Panc1 (cell line): ENCODE measurements around the gene PPP1R7. TPM values are rescaled to one million over a fixed set of nuclear protein-coding genes. Genes with fewer than 3 reads are reported as not detected.

ENCODE experiments used
- ATAC-seq: fragments of 200-7000 bp; cut with Tn5 transposase; 2 replicates; pipeline ENCODE4 v1.9.1; 2020; ENCODE audit warnings: mild to moderate bottlenecking, moderate library complexity
- BruUV-seq: library from RNA; stranded (reverse); fragments of 400-500 nt; replicated peaks from 2 replicates; lab custom pipeline; 2021; lab: Mats Ljungman, UMichigan
- CTCF ChIA-PET: fragments of 300-600 bp; sonication (Branson Sonifier 250); formaldehyde crosslinking; loops from one replicate; lab custom pipeline; 2022; ENCODE audit warnings: antibody characterized with exemption; lab: Charles Lee
- POLR2A ChIA-PET: fragments of 300-600 bp; sonication (Branson Sonifier 250); formaldehyde crosslinking; loops from one replicate; lab custom pipeline; 2022; ENCODE audit warnings: antibody characterized with exemption; lab: Charles Lee
- DNase-seq: peaks from one replicate; pipeline ENCODE4 v3.0.0-alpha.2; 2010; ENCODE audit warnings: low read depth, low spot score
- H3K27ac ChIP-seq: 2 replicates; pipeline ENCODE4 v1.5.1; 2011; ENCODE audit warnings: mild to moderate bottlenecking, low read length, inconsistent platforms
- H3K27me3 ChIP-seq: fragments of 200-500 bp; sonication (Bioruptor generic); 2 replicates; pipeline ENCODE4 v1.6.0; 2014; ENCODE audit warnings: low read length, inconsistent platforms; ENCODE audit not compliant: control insufficient read depth, insufficient read depth
- H3K36me3 ChIP-seq: fragments of 200-500 bp; sonication (Bioruptor generic); 2 replicates; pipeline ENCODE4 v1.5.1; 2014; ENCODE audit warnings: inconsistent platforms, mild to moderate bottlenecking, low read length, moderate library complexity; ENCODE audit not compliant: control insufficient read depth, insufficient read depth
- H3K4me1 ChIP-seq: 2 replicates; pipeline ENCODE4 v1.5.1; 2011; ENCODE audit warnings: inconsistent platforms, mild to moderate bottlenecking, low read length, moderate library complexity; ENCODE audit not compliant: control insufficient read depth, insufficient read depth
- H3K4me3 ChIP-seq, 2 experiments: 2 replicates each; pipeline ENCODE4 v1.5.1; 2011 to 2012; ENCODE audit warnings: low read depth in 2 of 2, low read length in 2 of 2, mild to moderate bottlenecking in 2 of 2, inconsistent platforms in 1 of 2, moderate library complexity in 1 of 2
- H3K9me3 ChIP-seq: fragments of 200-500 bp; sonication (Bioruptor generic); 2 replicates; pipeline ENCODE4 v1.5.1; 2014; ENCODE audit warnings: low read depth, mild to moderate bottlenecking, inconsistent platforms, low read length, moderate library complexity; ENCODE audit not compliant: control insufficient read depth, insufficient read depth
- POLR2AphosphoS5 ChIP-seq: IDR thresholded peaks from 2 replicates; pipeline ENCODE4 v1.6.1; 2012; ENCODE audit warnings: mild to moderate bottlenecking, low read depth, low read length, moderate library complexity
- SIN3A ChIP-seq: IDR thresholded peaks from 2 replicates; pipeline ENCODE4 v1.6.1; 2012; ENCODE audit warnings: low read depth, mild to moderate bottlenecking, low read length, moderate library complexity, borderline replicate concordance; ENCODE audit not compliant: insufficient read depth
- TCF7L2 ChIP-seq: IDR thresholded peaks from 2 replicates; pipeline ENCODE4 v1.6.1; 2011; ENCODE audit warnings: mild to moderate bottlenecking, low read depth, low read length, inconsistent platforms
- in situ Hi-C: cut with HindIII; loops from 2 replicates; pipeline ENCODE4 v1.10.0; 2016; ENCODE audit warnings: low sequenced_read_pairs, low pct_unique_long_range_greater_than_20kb
- intact Hi-C: fragments of 100-400 bp; cut with micrococcal nuclease; formaldehyde crosslinking; loops from one replicate; pipeline ENCODE4 v1.10.0; 2022; ENCODE audit not compliant: unreplicated experiment
- total RNA-seq: library from RNA; stranded (reverse); gene quantifications from one replicate; pipeline ENCODE4 v1.2.1, GENCODE V29; 2021; ENCODE audit not compliant: unreplicated experiment
- TF ChIP-seq, protein P1 (sequence below), 2 experiments: IDR thresholded peaks; 2 replicates each; pipeline ENCODE4 v1.6.1; 2011 to 2012; ENCODE audit warnings: low read depth in 2 of 2, control low read depth in 1 of 2, low read length in 1 of 2, mild to moderate bottlenecking in 1 of 2, moderate library complexity in 1 of 2; ENCODE audit not compliant: insufficient read depth in 1 of 2
- TF ChIP-seq, protein P2 (sequence below): fragments of 450-650 bp; IDR thresholded peaks from 2 replicates; pipeline ENCODE4 v1.5.1; 2017; ENCODE audit warnings: mild to moderate bottlenecking

PPP1R7 gene
- total RNA-seq, 1 experiment from 2014 or later: 64.2 TPM

DNA sequence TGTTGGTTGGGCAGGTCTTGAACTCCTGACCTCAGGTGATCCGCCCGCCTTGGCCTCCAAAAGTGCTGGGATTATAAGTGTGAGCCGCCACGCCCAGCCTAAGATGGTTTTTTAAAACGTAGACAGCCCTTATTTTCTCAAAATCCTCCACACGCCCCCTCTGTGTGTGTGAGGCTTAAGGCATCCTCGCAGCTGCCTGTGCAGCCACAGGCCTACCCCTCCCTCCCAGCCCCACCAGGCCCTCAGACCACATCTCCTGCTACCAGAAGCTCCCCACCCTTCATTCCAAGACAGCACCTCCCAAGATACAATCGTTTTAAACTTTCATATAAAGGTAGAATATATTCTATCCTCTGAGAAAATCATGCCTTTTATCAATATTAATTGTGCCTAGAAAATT lies 43.0 kb downstream of the PPP1R7 start:
- H3K27ac ChIP-seq: no peak overlapping the region
- ATAC-seq (no peak), DNase-seq (no peak)
- no peaks in the 10 kb centered on the region; the same call in 1 of the 2 replicates for H3K4me1 ChIP-seq
- no peak overlapping the region for H3K4me3 ChIP-seq
- H3K9me3 ChIP-seq: no peaks in the 10 kb centered on the region
- H3K36me3 ChIP-seq: no peaks in the 10 kb centered on the region
- no TSS peak for BruUV-seq
- ChIA-PET CTCF (no interaction called here), POLR2A (no interaction called here)
- in situ Hi-C loops (no loop called here), intact Hi-C loops (no loop called here)
- no peaks in the 10 kb centered on the region for H3K27me3 ChIP-seq
- TF ChIP-seq, protein P1, sequence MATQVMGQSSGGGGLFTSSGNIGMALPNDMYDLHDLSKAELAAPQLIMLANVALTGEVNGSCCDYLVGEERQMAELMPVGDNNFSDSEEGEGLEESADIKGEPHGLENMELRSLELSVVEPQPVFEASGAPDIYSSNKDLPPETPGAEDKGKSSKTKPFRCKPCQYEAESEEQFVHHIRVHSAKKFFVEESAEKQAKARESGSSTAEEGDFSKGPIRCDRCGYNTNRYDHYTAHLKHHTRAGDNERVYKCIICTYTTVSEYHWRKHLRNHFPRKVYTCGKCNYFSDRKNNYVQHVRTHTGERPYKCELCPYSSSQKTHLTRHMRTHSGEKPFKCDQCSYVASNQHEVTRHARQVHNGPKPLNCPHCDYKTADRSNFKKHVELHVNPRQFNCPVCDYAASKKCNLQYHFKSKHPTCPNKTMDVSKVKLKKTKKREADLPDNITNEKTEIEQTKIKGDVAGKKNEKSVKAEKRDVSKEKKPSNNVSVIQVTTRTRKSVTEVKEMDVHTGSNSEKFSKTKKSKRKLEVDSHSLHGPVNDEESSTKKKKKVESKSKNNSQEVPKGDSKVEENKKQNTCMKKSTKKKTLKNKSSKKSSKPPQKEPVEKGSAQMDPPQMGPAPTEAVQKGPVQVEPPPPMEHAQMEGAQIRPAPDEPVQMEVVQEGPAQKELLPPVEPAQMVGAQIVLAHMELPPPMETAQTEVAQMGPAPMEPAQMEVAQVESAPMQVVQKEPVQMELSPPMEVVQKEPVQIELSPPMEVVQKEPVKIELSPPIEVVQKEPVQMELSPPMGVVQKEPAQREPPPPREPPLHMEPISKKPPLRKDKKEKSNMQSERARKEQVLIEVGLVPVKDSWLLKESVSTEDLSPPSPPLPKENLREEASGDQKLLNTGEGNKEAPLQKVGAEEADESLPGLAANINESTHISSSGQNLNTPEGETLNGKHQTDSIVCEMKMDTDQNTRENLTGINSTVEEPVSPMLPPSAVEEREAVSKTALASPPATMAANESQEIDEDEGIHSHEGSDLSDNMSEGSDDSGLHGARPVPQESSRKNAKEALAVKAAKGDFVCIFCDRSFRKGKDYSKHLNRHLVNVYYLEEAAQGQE (IDR thresholded peaks at IDR 0.05; ENCODE audit: insufficient read depth in 1 of 2, low read depth in 2 of 2, low read length in 1 of 2): no peak
- TF ChIP-seq POLR2AphosphoS5: no peak
- no peak for TF ChIP-seq SIN3A
- TF ChIP-seq TCF7L2: no peak
- TF ChIP-seq, protein P2, sequence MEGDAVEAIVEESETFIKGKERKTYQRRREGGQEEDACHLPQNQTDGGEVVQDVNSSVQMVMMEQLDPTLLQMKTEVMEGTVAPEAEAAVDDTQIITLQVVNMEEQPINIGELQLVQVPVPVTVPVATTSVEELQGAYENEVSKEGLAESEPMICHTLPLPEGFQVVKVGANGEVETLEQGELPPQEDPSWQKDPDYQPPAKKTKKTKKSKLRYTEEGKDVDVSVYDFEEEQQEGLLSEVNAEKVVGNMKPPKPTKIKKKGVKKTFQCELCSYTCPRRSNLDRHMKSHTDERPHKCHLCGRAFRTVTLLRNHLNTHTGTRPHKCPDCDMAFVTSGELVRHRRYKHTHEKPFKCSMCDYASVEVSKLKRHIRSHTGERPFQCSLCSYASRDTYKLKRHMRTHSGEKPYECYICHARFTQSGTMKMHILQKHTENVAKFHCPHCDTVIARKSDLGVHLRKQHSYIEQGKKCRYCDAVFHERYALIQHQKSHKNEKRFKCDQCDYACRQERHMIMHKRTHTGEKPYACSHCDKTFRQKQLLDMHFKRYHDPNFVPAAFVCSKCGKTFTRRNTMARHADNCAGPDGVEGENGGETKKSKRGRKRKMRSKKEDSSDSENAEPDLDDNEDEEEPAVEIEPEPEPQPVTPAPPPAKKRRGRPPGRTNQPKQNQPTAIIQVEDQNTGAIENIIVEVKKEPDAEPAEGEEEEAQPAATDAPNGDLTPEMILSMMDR: no peak

DNA sequence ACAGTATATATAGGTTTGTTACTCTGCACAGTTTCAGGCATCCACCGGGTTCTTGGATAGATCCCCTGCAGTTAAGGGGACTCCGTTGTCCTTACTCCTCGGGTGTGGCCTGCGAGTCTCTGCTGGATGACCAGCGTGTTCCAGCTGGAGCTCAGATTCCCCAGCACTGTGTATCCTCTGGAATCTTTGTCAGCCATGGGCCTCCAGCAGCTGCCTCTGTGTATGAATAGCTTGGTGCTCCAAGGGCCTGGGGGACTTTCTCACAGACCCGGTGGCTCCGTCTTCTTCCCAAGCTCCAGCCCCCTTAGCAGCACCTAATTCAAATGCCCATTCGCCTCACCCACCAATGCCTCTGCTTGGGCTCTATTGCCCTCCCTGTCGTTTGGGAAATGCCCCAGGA lies 44.5 kb downstream of the PPP1R7 start:
- CTCF ChIA-PET: no interaction called here
- ATAC-seq (no peak), DNase-seq (no peak)
- H3K4me3 ChIP-seq: no peak overlapping the region
- no peaks in the 10 kb centered on the region for H3K4me1 ChIP-seq
- POLR2A ChIA-PET: no interaction called here
- no peaks in the 10 kb centered on the region for H3K9me3 ChIP-seq
- in situ Hi-C loops: no loop called here
- no peaks in the 10 kb centered on the region for H3K27me3 ChIP-seq
- TF ChIP-seq POLR2AphosphoS5 (no peak), SIN3A (no peak), TCF7L2 (no peak)
- TF ChIP-seq, protein P2: no peak
- TF ChIP-seq, protein P1 (IDR thresholded peaks at IDR 0.05; ENCODE audit: insufficient read depth in 1 of 2, low read depth in 2 of 2, low read length in 1 of 2): no peak
- no TSS peak for BruUV-seq
- intact Hi-C loops: no loop called here
- no peak overlapping the region for H3K27ac ChIP-seq
- H3K36me3 ChIP-seq: no peaks in the 10 kb centered on the region
